GM12878 (cell line): Measurements from ENCODE around the gene SETD2. TPM values are rescaled to one million over a fixed set of nuclear protein-coding genes. Genes with fewer than 3 reads are reported as not detected.
A peak's percentile ranks its signal among the peaks of the same experiment; 100 is the strongest.

Source experiments
- ATF7 ChIP-seq: fragments of 450-650 bp; IDR thresholded peaks from 2 replicates; pipeline ENCODE4 v1.6.1; 2016; ENCODE audit warnings: low read depth, mild to moderate bottlenecking
- BRCA1 ChIP-seq: IDR thresholded peaks from 2 replicates; pipeline ENCODE4 v1.6.1; 2011; ENCODE audit warnings: low read depth, low read length, improper control_type of control experiment
- CHD1 ChIP-seq: IDR thresholded peaks from 2 replicates; pipeline ENCODE4 v1.6.1; 2012; ENCODE audit warnings: low read depth, low read length, improper control_type of control experiment
- EGR1 ChIP-seq, 2 experiments: IDR thresholded peaks; 1 replicate in 1 of 2; 2 replicates in 1 of 2; pipeline ENCODE4 v1.6.1; 2011 to 2012; ENCODE audit warnings: low read depth in 2 of 2, low read length in 2 of 2, borderline replicate concordance in 1 of 2, mild to moderate bottlenecking in 1 of 2, moderate library complexity in 1 of 2
- GATAD2B ChIP-seq: fragments of 450-650 bp; conservative IDR thresholded peaks from 2 replicates; pipeline ENCODE4 v1.6.1; 2017; ENCODE audit warnings: low read depth, mild to moderate bottlenecking, moderate library complexity
- NFYB ChIP-seq: IDR thresholded peaks from 2 replicates; pipeline ENCODE4 v1.6.1; 2011; ENCODE audit warnings: low read depth, mild to moderate bottlenecking, low read length, improper control_type of control experiment, moderate library complexity; ENCODE audit not compliant: insufficient read depth
- RUNX3 ChIP-seq: IDR thresholded peaks from 2 replicates; pipeline ENCODE4 v1.6.1; 2012; ENCODE audit warnings: low read length, inconsistent platforms
- SPI1 ChIP-seq: IDR thresholded peaks from 2 replicates; pipeline ENCODE4 v1.6.1; 2011; ENCODE audit warnings: low read depth, mild to moderate bottlenecking, low read length, moderate library complexity, borderline replicate concordance; ENCODE audit not compliant: insufficient read depth
- SUPT20H ChIP-seq: IDR thresholded peaks from 2 replicates; pipeline ENCODE4 v1.6.1; 2011; ENCODE audit warnings: low read depth, mild to moderate bottlenecking, low read length, moderate library complexity, borderline replicate concordance; ENCODE audit not compliant: control insufficient read depth
- TBL1XR1 ChIP-seq: IDR thresholded peaks from 2 replicates; pipeline ENCODE4 v1.6.1; 2012; ENCODE audit warnings: low read depth, low read length, improper control_type of control experiment
- TCF12 ChIP-seq: IDR thresholded peaks from 2 replicates; pipeline ENCODE4 v1.6.1; 2011; ENCODE audit warnings: low read depth, mild to moderate bottlenecking, low read length
- ZNF384 ChIP-seq: IDR thresholded peaks from 2 replicates; pipeline ENCODE4 v1.6.1; 2012; ENCODE audit warnings: low read depth, mild to moderate bottlenecking, low read length, improper control_type of control experiment, borderline replicate concordance
- ZNF622 ChIP-seq: fragments of 450-650 bp; IDR thresholded peaks from 2 replicates; pipeline ENCODE4 v1.6.1; 2017; ENCODE audit warnings: mild to moderate bottlenecking, inconsistent platforms
- polyA plus RNA-seq, 11 experiments: library from polyadenylated mRNA; depleted of rRNA in 4 of 11; unstranded in 6 of 11; stranded (reverse) in 5 of 11; fragments of >200 nt; fragmentation: Nextera tagmentation in 4 of 11; fragmentation: Illumina TruSeq in 1 of 11; extraction: Ambion mirVana in 4 of 11; extraction: Trizol in 1 of 11; gene quantifications; 1 replicate in 1 of 11; 2 replicates in 10 of 11; pipeline versions ENCODE4 v1.2.1 to v1.2.3, GENCODE V29; 2011 to 2016; ENCODE audit warnings: inconsistent platforms in 2 of 11, missing spikeins in 2 of 11, low read depth in 1 of 11
- total RNA-seq, 4 experiments: library from RNA; depleted of rRNA in 3 of 4; stranded (reverse); fragments of >200 nt in 3 of 4; fragmentation: Illumina TruSeq in 1 of 4; extraction: Trizol in 1 of 4; gene quantifications; 2 replicates each; pipeline versions ENCODE4 v1.2.1 to v1.2.3, GENCODE V29; 2013 to 2021
- TF ChIP-seq, protein P1 (sequence below): fragments of 450-650 bp; IDR thresholded peaks from 2 replicates; pipeline ENCODE4 v1.6.1; 2016; ENCODE audit warnings: mild to moderate bottlenecking, moderate library complexity, borderline replicate concordance
- TF ChIP-seq, protein P2 (sequence below): IDR thresholded peaks from 2 replicates; pipeline ENCODE4 v1.6.1; 2011; ENCODE audit warnings: borderline replicate concordance, low read depth, mild to moderate bottlenecking, moderate library complexity, low read length; ENCODE audit not compliant: insufficient read depth, poor library complexity, severe bottlenecking
- TF ChIP-seq, protein P3 (sequence below): fragments of 450-650 bp; IDR thresholded peaks from 2 replicates; pipeline ENCODE4 v1.6.1; 2017; ENCODE audit warnings: borderline replicate concordance
- TF ChIP-seq, protein P4 (sequence below), 3 experiments: IDR thresholded peaks in 2 of 3; conservative IDR thresholded peaks in 1 of 3; 2 replicates each; pipeline ENCODE4 v1.5.1; 2011; ENCODE audit warnings: low read depth in 3 of 3, low read length in 3 of 3, mild to moderate bottlenecking in 3 of 3, control low read depth in 2 of 3, moderate library complexity in 2 of 3, inconsistent platforms in 1 of 3, mixed read lengths in 1 of 3; ENCODE audit not compliant: control insufficient read depth in 2 of 3, insufficient read depth in 1 of 3; ENCODE audit errors: extremely low read depth in 1 of 3

The SETD2 gene
- total and polyA plus RNA-seq, 10 of the 15 experiments (the other 5 are each of a cell fraction or from before 2014, with no cell fraction given) = 8.4 to 44.9 (median 24.5) TPM

DNA sequence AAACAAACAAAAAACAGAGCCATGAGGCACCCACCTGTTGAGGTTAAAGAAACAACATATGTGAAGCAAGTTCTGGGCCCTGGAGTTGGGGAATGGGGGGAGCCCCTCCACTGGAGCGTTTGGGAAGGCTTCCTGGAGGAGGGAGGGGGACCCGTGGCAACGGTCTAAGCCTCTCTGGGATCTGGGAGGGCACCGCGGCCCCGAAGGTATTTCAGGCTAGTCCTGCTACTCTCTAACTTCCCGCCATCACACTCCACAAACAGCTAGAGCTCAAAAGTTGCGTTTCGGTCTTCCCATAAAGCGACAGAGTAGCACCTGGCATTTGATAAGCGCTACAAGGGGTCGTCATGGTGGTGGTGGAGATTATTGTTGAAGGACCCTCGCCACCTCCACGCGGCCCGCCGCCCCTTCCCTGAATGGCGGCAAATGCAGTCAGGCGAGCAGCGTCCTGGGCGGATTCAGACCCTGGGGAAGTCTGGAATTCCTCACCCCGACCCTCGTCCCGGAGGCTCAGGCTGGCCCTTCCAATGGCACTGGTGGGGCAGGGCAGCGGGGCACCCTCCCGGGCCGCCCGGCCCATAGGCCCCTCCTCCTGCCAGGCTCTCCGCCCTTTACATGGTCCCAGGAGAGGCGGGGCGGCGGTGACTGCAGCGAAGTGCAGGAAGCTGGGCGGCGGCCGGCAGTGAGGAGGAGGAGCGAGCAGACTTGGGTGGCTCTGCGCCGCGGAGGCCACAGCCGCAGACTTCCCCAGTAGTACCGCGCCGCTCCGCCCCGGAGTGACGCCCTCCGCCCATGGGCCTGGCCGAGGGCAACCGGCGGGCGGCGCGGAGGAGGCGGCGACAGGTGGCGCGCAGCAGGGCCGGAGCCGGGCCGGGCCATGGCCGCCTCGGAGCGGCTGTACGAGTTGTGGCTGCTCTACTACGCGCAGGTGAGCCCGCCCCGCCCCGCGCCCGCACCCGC lies 184.6 kb downstream of the SETD2 start, which contains the start of gene NBEAL2 (continued):
- TF ChIP-seq, protein P1, sequence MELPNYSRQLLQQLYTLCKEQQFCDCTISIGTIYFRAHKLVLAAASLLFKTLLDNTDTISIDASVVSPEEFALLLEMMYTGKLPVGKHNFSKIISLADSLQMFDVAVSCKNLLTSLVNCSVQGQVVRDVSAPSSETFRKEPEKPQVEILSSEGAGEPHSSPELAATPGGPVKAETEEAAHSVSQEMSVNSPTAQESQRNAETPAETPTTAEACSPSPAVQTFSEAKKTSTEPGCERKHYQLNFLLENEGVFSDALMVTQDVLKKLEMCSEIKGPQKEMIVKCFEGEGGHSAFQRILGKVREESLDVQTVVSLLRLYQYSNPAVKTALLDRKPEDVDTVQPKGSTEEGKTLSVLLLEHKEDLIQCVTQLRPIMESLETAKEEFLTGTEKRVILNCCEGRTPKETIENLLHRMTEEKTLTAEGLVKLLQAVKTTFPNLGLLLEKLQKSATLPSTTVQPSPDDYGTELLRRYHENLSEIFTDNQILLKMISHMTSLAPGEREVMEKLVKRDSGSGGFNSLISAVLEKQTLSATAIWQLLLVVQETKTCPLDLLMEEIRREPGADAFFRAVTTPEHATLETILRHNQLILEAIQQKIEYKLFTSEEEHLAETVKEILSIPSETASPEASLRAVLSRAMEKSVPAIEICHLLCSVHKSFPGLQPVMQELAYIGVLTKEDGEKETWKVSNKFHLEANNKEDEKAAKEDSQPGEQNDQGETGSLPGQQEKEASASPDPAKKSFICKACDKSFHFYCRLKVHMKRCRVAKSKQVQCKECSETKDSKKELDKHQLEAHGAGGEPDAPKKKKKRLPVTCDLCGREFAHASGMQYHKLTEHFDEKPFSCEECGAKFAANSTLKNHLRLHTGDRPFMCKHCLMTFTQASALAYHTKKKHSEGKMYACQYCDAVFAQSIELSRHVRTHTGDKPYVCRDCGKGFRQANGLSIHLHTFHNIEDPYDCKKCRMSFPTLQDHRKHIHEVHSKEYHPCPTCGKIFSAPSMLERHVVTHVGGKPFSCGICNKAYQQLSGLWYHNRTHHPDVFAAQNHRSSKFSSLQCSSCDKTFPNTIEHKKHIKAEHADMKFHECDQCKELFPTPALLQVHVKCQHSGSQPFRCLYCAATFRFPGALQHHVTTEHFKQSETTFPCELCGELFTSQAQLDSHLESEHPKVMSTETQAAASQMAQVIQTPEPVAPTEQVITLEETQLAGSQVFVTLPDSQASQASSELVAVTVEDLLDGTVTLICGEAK = no peak
- TF ChIP-seq GATAD2B (peak; percentile 86), SUPT20H (no peak), TCF12 (no peak), ZNF384 (no peak), ZNF622 (no peak), NFYB (peak; percentile 15; the same call in 1 of the 2 replicates), SPI1 (peak; percentile 30; the same call in 1 of the 2 replicates), EGR1 (IDR thresholded peaks at IDR 0.05; ENCODE audit: borderline replicate concordance in 1 of 2, low read depth in 2 of 2, low read length in 2 of 2) (no peak), BRCA1 (no peak), ATF7 (no peak), RUNX3 (peak; percentile 50), CHD1 (no peak), TBL1XR1 (no peak)
- TF ChIP-seq, protein P2, sequence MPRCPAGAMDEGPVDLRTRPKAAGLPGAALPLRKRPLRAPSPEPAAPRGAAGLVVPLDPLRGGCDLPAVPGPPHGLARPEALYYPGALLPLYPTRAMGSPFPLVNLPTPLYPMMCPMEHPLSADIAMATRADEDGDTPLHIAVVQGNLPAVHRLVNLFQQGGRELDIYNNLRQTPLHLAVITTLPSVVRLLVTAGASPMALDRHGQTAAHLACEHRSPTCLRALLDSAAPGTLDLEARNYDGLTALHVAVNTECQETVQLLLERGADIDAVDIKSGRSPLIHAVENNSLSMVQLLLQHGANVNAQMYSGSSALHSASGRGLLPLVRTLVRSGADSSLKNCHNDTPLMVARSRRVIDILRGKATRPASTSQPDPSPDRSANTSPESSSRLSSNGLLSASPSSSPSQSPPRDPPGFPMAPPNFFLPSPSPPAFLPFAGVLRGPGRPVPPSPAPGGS = peak; percentile 41
- TF ChIP-seq, protein P3, sequence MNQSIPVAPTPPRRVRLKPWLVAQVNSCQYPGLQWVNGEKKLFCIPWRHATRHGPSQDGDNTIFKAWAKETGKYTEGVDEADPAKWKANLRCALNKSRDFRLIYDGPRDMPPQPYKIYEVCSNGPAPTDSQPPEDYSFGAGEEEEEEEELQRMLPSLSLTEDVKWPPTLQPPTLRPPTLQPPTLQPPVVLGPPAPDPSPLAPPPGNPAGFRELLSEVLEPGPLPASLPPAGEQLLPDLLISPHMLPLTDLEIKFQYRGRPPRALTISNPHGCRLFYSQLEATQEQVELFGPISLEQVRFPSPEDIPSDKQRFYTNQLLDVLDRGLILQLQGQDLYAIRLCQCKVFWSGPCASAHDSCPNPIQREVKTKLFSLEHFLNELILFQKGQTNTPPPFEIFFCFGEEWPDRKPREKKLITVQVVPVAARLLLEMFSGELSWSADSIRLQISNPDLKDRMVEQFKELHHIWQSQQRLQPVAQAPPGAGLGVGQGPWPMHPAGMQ = no peak
- TF ChIP-seq, protein P4, sequence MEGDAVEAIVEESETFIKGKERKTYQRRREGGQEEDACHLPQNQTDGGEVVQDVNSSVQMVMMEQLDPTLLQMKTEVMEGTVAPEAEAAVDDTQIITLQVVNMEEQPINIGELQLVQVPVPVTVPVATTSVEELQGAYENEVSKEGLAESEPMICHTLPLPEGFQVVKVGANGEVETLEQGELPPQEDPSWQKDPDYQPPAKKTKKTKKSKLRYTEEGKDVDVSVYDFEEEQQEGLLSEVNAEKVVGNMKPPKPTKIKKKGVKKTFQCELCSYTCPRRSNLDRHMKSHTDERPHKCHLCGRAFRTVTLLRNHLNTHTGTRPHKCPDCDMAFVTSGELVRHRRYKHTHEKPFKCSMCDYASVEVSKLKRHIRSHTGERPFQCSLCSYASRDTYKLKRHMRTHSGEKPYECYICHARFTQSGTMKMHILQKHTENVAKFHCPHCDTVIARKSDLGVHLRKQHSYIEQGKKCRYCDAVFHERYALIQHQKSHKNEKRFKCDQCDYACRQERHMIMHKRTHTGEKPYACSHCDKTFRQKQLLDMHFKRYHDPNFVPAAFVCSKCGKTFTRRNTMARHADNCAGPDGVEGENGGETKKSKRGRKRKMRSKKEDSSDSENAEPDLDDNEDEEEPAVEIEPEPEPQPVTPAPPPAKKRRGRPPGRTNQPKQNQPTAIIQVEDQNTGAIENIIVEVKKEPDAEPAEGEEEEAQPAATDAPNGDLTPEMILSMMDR (IDR thresholded peaks at IDR 0.05 in 2 of 3, conservative IDR thresholded peaks at IDR 0.05 in 1 of 3; ENCODE audit: control insufficient read depth in 2 of 3, extremely low read depth in 1 of 3, insufficient read depth in 1 of 3, low read depth in 3 of 3, low read length in 3 of 3) = peak in 1 of 3 experiments; percentile 18; a peak in 1 of 6 replicates
